ENCODE results near the gene GNG7.
"Not testable (repeated sequence)": the region's sequence is repeated elsewhere in the genome, so short reads cannot be mapped to it uniquely, and the experiment has no call there.

The GNG7 gene

DNA sequence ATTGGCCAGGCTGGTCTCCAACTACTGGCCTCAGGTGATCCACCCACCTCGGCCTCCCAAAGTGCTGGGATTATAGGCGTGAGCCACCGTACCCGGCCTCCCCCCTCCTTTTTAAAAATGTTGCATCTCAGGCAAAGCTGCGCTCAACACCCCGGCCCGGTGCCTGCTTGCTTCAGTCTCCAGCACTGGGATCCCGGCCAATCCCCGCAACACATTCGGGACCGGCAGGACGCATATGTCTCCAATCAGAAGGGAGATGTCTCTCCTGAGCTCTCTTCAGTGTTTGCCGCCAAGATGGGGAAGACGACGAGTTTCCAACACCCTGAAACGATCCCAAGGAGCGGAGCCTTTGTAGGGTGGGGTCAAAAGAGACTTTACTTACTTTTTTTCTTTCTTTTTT is 16.1 kb downstream of the GNG7 start:
- no peak for DNase-seq (ENCODE audit: low read depth, low spot score)
- Histone ChIP-seq H3K4me1 (ENCODE audit: control insufficient read depth, insufficient read depth, low read length) (no peaks in the 10 kb centered on the region), H3K27me3 (ENCODE audit: control insufficient read depth, insufficient read depth, low read length) (no peaks in the 10 kb centered on the region), H3K4me3 (ENCODE audit: low read length) (no peak overlapping the region), H3K36me3 (ENCODE audit: control insufficient read depth, insufficient read depth, low read length) (no peaks in the 10 kb centered on the region), H3K27ac (ENCODE audit: low read length) (no peak overlapping the region), H3K9me3 (ENCODE audit: control insufficient read depth, insufficient read depth, low read length) (no peaks in the 10 kb centered on the region)
- no CpG with 5 or more reads among the region's 17 CpGs for WGBS (ENCODE audit: insufficient coverage, insufficient read length)

DNA sequence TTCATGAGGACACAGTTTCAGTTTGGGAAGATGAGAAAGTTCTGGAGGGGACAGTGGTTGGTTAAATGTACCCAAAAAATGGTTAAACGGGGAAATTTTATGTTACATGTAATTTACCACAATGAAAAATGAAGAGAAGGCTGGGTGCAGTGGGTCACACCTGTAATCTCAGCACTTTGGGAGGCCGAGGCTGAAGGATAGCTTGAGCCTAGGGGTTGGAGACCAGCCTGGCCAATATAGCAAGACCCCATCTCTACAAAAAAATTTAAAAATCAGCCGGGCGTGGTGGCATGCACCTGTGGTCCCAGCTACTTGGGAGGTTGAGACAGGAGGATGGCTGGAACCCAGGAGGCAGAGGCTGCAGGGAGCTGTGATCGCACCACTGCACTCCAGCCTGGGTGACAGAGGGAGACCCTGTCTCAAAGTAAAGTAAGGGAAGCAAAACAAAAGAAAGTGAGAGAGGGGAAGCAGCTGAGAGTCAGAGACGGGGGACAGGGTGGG is 17.2 kb downstream of the GNG7 start:
- no peaks in the 10 kb centered on the region for H3K9me3 ChIP-seq (ENCODE audit: control insufficient read depth, insufficient read depth, low read length)
- no peak overlapping the region for H3K27ac ChIP-seq (ENCODE audit: low read length)
- no peaks in the 10 kb centered on the region for H3K27me3 ChIP-seq (ENCODE audit: control insufficient read depth, insufficient read depth, low read length)
- WGBS (ENCODE audit: insufficient coverage, insufficient read length), result no CpG with 5 or more reads among the region's 6 CpGs
- no peaks in the 10 kb centered on the region for H3K36me3 ChIP-seq (ENCODE audit: control insufficient read depth, insufficient read depth, low read length)
- no peak for DNase-seq (ENCODE audit: low read depth, low spot score)
- no peaks in the 10 kb centered on the region for H3K4me1 ChIP-seq (ENCODE audit: control insufficient read depth, insufficient read depth, low read length)
- no peak overlapping the region for H3K4me3 ChIP-seq (ENCODE audit: low read length)

DNA sequence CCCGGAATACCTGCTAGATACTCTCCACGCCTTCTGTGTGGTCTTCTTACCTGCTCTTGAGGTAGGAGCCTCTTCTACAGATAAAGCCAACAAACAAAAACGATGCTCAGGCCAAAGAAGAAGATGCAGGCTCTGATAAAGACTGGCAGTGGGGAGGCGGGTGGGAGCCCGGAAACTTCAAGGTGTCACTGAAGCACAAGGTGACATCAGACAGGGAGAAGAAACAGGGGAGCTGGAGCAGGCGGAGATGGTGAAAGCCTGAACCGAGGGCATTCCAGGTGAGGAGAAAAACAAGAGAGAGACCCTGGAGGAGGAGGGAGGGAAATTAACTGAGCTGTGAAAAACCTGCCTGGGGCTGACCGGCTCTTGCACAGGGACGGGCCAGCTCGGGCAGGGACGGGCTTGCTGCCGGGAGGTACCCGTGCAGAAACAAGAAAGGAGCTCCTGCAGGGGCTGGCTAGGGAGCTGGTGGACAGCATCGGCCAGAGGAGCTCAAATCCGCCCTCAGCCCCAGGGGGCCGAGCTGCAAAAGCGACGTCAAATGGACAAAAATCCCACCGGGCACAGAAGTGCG is 19.0 kb downstream of the GNG7 start:
- WGBS (ENCODE audit: insufficient coverage, insufficient read length), result no CpG with 5 or more reads among the region's 20 CpGs
- no peaks in the 10 kb centered on the region for H3K27me3 ChIP-seq (ENCODE audit: control insufficient read depth, insufficient read depth, low read length)
- no peaks in the 10 kb centered on the region for H3K4me1 ChIP-seq (ENCODE audit: control insufficient read depth, insufficient read depth, low read length)
- no peak overlapping the region for H3K4me3 ChIP-seq (ENCODE audit: low read length)
- no peak for DNase-seq (ENCODE audit: low read depth, low spot score)
- H3K27ac ChIP-seq (ENCODE audit: low read length), result no peak overlapping the region
- H3K9me3 ChIP-seq (ENCODE audit: control insufficient read depth, insufficient read depth, low read length), result no peaks in the 10 kb centered on the region
- H3K36me3 ChIP-seq (ENCODE audit: control insufficient read depth, insufficient read depth, low read length), result no peaks in the 10 kb centered on the region

DNA sequence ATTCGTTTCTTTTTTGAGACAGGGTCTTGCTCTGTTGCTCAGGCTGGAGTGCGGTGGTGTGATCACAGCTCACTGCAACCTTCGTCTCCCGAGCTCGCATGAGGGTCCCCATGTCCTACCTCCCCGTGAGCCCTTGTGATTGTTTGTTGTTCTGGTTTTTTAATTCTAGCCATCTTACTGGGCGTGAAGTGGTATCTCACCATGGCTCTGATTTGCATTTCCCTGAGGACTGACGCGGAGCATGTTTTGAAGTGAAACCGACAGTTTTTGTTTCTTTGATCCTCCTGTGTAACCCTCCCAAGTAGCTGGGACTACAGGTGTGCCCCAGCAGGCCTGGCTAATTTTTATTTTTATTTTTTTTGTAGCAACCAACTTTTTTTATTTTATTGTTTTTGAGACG is 21.7 kb downstream of the GNG7 start:
- DNase-seq (ENCODE audit: low read depth, low spot score), result no peak
- no peaks in the 10 kb centered on the region for H3K4me1 ChIP-seq (ENCODE audit: control insufficient read depth, insufficient read depth, low read length)
- WGBS (ENCODE audit: insufficient coverage, insufficient read length), result no CpG with 5 or more reads among the region's 11 CpGs

DNA sequence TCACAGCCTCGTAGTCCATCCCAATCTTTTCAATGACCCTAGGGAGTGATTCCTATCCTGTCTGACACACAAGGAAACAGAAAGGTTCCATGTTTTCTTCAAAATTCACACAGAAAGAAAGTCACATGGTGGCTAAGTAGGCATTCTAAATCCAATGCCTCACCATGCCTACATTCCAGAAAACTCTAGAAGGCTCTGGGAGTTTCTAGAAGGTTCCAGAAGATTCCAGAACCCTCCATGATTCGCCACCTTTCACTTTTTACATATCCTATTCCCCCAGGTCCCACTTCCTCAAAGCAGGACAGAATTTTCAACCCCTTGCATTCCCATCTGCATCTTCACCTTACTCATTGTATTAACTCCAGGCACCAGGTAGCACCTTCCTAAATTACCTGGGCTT is 23.1 kb downstream of the GNG7 start:
- peaks cover 4% of the 10 kb centered on the region; the same call in 1 of the 2 replicates for H3K4me1 ChIP-seq (ENCODE audit: control insufficient read depth, insufficient read depth, low read length)
- H3K9me3 ChIP-seq (ENCODE audit: control insufficient read depth, insufficient read depth, low read length), result no peaks in the 10 kb centered on the region
- no CpG with 5 or more reads among the region's 2 CpGs for WGBS (ENCODE audit: insufficient coverage, insufficient read length)

More for the DNA sequence above, 21.7 kb downstream of the GNG7 start:
- no peak overlapping the region for H3K4me3 ChIP-seq (ENCODE audit: low read length)
- H3K9me3 ChIP-seq (ENCODE audit: control insufficient read depth, insufficient read depth, low read length), result no peaks in the 10 kb centered on the region
- H3K27ac ChIP-seq (ENCODE audit: low read length), result no peak overlapping the region
- no peaks in the 10 kb centered on the region for H3K27me3 ChIP-seq (ENCODE audit: control insufficient read depth, insufficient read depth, low read length)
- H3K36me3 ChIP-seq (ENCODE audit: control insufficient read depth, insufficient read depth, low read length), result no peaks in the 10 kb centered on the region

DNA sequence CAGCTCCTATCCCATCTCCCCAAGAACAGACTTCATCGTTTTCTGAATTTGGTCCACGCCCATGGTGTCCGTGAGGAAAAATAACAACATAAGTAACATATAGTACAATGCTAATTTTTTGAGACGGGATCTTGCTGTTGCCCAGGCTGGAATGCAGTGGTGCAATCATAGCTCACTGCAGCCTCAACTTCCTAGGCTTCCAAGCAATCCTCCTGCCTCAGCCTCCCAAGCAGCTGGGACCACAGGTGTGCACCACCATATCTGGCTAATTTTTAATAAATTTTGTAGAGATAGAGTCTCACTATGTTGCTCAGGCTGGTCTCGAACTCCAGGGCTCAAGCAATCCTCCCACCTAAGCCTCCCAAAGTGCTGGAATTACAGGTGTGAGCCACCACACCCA is 23.5 kb downstream of the GNG7 start:
- not testable (repeated sequence) for H3K4me3 ChIP-seq (ENCODE audit: low read length); H3K9me3 ChIP-seq (ENCODE audit: control insufficient read depth, insufficient read depth, low read length); H3K36me3 ChIP-seq (ENCODE audit: control insufficient read depth, insufficient read depth, low read length); H3K27ac ChIP-seq (ENCODE audit: low read length); H3K27me3 ChIP-seq (ENCODE audit: control insufficient read depth, insufficient read depth, low read length); DNase-seq (ENCODE audit: low read depth, low spot score); H3K4me1 ChIP-seq (ENCODE audit: control insufficient read depth, insufficient read depth, low read length)
- WGBS (ENCODE audit: insufficient coverage, insufficient read length), result no CpG with 5 or more reads among the region's 5 CpGs

More for the DNA sequence above, 23.1 kb downstream of the GNG7 start:
- no peak for DNase-seq (ENCODE audit: low read depth, low spot score)
- Histone ChIP-seq H3K27ac (ENCODE audit: low read length) (no peak overlapping the region), H3K36me3 (ENCODE audit: control insufficient read depth, insufficient read depth, low read length) (no peaks in the 10 kb centered on the region), H3K27me3 (ENCODE audit: control insufficient read depth, insufficient read depth, low read length) (no peaks in the 10 kb centered on the region), H3K4me3 (ENCODE audit: low read length) (no peak overlapping the region)

DNA sequence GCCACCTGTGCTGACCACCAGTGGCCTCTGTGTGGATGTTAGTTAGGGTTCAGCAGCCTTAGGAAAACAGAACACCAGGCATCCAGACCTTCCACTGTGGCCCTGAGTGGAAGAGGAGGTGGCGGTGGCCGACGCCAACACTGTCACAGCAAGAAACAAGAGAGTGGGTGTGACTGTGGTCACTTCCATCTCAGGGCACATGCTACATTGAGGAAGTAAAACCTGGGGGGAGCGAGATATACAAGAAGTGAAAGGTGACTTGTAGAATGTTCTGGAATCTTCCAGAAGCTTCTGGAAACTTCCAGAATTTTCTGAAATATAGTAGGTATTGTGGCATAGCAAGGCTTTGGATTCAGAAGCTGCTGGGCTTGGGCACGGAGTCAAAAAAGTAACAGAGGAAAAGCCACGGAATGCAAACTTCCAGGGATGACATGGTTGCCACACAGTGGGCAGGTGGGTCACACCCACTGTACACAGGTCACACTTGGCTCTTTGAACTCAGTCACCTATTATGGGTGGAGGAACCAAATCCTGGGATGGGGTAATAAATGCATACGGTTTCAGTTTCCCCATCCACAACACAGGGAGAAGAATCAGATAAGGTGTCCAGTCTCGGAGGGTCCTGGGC is 24.3 kb downstream of the GNG7 start:
- DNase-seq (ENCODE audit: low read depth, low spot score), result no peak
- H3K4me1 ChIP-seq (ENCODE audit: control insufficient read depth, insufficient read depth, low read length), result peaks cover 4% of the 10 kb centered on the region; the same call in 1 of the 2 replicates
- no peaks in the 10 kb centered on the region for H3K9me3 ChIP-seq (ENCODE audit: control insufficient read depth, insufficient read depth, low read length)
- no peak overlapping the region for H3K4me3 ChIP-seq (ENCODE audit: low read length)
- no peaks in the 10 kb centered on the region for H3K36me3 ChIP-seq (ENCODE audit: control insufficient read depth, insufficient read depth, low read length)
- H3K27ac ChIP-seq (ENCODE audit: low read length), result no peak overlapping the region
- H3K27me3 ChIP-seq (ENCODE audit: control insufficient read depth, insufficient read depth, low read length), result no peaks in the 10 kb centered on the region
- WGBS (ENCODE audit: insufficient coverage, insufficient read length), result no CpG with 5 or more reads among the region's 8 CpGs

DNA sequence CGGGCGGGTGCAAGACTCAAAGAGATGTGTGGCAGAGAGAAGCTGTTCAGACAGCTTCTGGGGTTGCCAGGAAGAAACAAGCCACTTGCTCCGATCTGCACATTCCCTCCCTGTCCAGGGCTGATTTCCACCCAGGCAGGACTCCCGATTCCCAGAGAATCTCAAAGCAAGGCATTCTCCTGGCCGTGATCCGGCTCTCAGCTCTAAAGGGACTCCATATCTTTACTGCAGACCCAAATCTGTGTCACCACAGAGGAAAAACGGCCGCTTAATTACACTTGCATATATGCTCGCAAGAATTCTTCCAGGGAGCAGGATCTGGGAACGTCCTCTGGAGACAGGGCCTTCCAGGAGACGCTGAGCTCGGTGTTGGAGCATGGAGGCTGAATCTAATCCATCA is 25.7 kb downstream of the GNG7 start:
- no peak for DNase-seq (ENCODE audit: low read depth, low spot score)
- WGBS (ENCODE audit: insufficient coverage, insufficient read length), result no CpG with 5 or more reads among the region's 12 CpGs
- peaks cover 4% of the 10 kb centered on the region; the same call in 1 of the 2 replicates for H3K4me1 ChIP-seq (ENCODE audit: control insufficient read depth, insufficient read depth, low read length)
- no peak overlapping the region for H3K27ac ChIP-seq (ENCODE audit: low read length)
- H3K36me3 ChIP-seq (ENCODE audit: control insufficient read depth, insufficient read depth, low read length), result no peaks in the 10 kb centered on the region
- no peaks in the 10 kb centered on the region for H3K9me3 ChIP-seq (ENCODE audit: control insufficient read depth, insufficient read depth, low read length)
- no peak overlapping the region for H3K4me3 ChIP-seq (ENCODE audit: low read length)
- H3K27me3 ChIP-seq (ENCODE audit: control insufficient read depth, insufficient read depth, low read length), result no peaks in the 10 kb centered on the region

DNA sequence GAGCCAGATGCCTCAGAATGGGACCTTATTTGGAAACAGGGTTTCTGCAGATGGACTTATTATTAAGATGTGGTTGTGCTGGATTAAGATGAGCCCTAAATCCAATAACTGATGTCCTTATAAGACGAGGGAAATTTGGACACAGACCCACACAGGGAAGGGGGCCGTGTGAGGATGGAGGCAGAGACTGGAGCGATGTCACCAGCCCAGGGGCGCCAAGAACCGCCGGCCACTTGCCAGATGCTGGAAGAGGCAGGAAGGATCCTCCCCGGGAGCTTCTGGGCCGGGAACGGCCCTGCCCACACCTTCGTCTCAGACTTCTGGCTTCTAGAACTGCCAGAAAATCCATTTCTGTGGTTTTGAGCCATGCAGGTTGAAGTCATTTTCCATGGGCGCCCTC is 26.6 kb downstream of the GNG7 start:
- WGBS (ENCODE audit: insufficient coverage, insufficient read length), result no CpG with 5 or more reads among the region's 11 CpGs
- H3K4me3 ChIP-seq (ENCODE audit: low read length), result no peak overlapping the region
- no peaks in the 10 kb centered on the region for H3K9me3 ChIP-seq (ENCODE audit: control insufficient read depth, insufficient read depth, low read length)
- H3K27me3 ChIP-seq (ENCODE audit: control insufficient read depth, insufficient read depth, low read length), result no peaks in the 10 kb centered on the region
- H3K36me3 ChIP-seq (ENCODE audit: control insufficient read depth, insufficient read depth, low read length), result no peaks in the 10 kb centered on the region
- H3K4me1 ChIP-seq (ENCODE audit: control insufficient read depth, insufficient read depth, low read length), result peaks cover 4% of the 10 kb centered on the region
- no peak for DNase-seq (ENCODE audit: low read depth, low spot score)
- no peak overlapping the region for H3K27ac ChIP-seq (ENCODE audit: low read length)

DNA sequence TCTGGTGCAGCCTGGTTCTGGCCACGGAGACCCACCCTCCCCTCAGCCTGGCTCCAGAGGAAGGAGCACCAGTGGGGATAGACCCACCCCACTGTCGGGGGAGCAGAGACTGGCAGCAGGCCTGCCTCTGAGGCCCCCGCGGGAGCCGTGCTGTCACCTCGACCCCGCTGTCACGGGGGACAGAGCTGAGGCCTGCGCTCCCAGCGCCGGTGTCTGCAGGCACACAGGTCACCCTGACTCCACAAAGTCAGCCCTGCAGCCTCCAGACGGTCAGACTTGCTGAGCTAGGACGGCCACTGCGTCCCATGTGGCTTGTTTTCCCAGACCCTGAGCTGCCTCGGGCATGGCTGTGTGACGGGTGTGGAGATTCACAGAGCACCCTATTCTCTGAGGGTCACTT is 32.3 kb downstream of the GNG7 start:
- Histone ChIP-seq H3K36me3 (ENCODE audit: control insufficient read depth, insufficient read depth, low read length) (no peaks in the 10 kb centered on the region), H3K4me3 (ENCODE audit: low read length) (no peak overlapping the region), H3K4me1 (ENCODE audit: control insufficient read depth, insufficient read depth, low read length) (peaks cover 3% of the 10 kb centered on the region), H3K27ac (ENCODE audit: low read length) (no peak overlapping the region), H3K27me3 (ENCODE audit: control insufficient read depth, insufficient read depth, low read length) (no peaks in the 10 kb centered on the region), H3K9me3 (ENCODE audit: control insufficient read depth, insufficient read depth, low read length) (no peaks in the 10 kb centered on the region)
- no peak for DNase-seq (ENCODE audit: low read depth, low spot score)
- WGBS (ENCODE audit: insufficient coverage, insufficient read length), result no CpG with 5 or more reads among the region's 16 CpGs

Measured in iPS DF 6.9 (cell line).